ENCODE data around the gene ARL8B.
"Not testable (repeated sequence)": the region's sequence is repeated elsewhere in the genome, so short reads cannot be mapped to it uniquely, and the experiment has no call there.

The ARL8B gene

DNA sequence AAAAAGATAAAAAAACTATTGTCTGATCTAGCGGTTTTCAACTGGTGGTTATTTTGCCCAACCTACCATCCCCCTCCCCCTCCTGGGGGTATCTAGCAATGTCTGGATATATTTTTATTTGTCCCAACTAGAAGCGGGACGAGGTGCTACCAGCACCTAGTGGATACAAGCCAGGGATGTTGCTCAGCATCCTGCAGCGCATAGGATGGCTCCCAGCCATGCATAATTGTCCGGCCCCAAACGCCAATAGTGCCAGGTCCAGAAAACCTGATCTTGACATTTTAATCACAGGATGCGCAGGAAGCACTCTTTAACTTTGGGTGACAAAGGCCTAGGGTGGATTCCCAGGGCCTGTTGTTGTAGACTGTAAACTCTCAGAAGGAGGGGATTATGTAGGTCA is 17.0 kb upstream of the ARL8B start:
- Histone ChIP-seq H3K4me3 (ENCODE audit: low read depth, low read length) (no peak overlapping the region), H3K36me3 (no peaks in the 10 kb centered on the region), H3K9me3 (ENCODE audit: severe bottlenecking) (no peaks in the 10 kb centered on the region), H3K27me3 (ENCODE audit: insufficient read depth, low read depth, severe bottlenecking) (no peaks in the 10 kb centered on the region), H3K27ac (no peak overlapping the region)
- TF ChIP-seq, protein P1, sequence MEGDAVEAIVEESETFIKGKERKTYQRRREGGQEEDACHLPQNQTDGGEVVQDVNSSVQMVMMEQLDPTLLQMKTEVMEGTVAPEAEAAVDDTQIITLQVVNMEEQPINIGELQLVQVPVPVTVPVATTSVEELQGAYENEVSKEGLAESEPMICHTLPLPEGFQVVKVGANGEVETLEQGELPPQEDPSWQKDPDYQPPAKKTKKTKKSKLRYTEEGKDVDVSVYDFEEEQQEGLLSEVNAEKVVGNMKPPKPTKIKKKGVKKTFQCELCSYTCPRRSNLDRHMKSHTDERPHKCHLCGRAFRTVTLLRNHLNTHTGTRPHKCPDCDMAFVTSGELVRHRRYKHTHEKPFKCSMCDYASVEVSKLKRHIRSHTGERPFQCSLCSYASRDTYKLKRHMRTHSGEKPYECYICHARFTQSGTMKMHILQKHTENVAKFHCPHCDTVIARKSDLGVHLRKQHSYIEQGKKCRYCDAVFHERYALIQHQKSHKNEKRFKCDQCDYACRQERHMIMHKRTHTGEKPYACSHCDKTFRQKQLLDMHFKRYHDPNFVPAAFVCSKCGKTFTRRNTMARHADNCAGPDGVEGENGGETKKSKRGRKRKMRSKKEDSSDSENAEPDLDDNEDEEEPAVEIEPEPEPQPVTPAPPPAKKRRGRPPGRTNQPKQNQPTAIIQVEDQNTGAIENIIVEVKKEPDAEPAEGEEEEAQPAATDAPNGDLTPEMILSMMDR (IDR thresholded peaks at IDR 0.05; ENCODE audit: low read depth, low read length), result no peak
- DNase-seq, result no peak

DNA sequence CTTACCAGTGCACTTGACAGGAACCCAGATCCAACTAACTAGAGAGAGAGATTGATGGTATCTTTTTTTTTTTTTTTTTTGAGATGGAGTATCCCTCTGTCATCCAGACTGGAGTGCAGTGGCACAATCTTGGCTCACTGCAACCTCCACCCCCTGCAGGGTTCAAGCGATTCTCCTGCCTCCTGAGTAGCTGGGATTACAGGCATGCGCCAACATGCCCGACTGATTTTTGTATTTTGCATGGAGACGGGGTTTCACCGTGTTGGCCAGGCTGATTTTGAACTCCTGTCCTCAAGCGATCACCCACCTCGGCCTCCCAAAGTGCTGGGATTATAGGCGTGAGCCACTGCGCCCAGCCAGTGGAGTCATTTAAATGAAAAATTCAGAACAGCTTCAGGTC is 15.7 kb upstream of the ARL8B start:
- DNase-seq; H3K27ac ChIP-seq; H3K9me3 ChIP-seq (ENCODE audit: severe bottlenecking): not testable (repeated sequence)

DNA sequence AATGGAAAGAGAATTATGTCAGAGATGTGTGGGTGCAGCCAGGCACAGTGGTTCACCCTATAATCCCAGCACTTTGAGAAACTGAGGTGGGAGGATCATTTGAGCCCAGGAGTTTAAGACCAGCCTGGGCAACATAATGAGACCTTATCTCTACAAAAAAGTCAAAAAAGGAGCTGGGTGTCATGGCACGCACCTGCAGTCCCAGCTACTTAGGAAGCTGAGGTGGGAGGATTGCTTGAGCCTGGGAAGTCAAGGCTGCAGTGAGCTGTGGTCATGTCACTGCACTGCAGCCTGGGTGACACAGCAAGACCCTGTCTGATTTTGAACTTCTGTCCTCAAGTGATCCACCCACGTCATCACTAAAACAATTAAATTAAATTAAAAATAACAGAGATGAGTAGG is 15.2 kb upstream of the ARL8B start:
- H3K4me3 ChIP-seq (ENCODE audit: low read depth, low read length); H3K9me3 ChIP-seq (ENCODE audit: severe bottlenecking); DNase-seq; H3K27ac ChIP-seq; H3K27me3 ChIP-seq (ENCODE audit: insufficient read depth, low read depth, severe bottlenecking); H3K36me3 ChIP-seq: not testable (repeated sequence)

More for the DNA sequence above, 15.7 kb upstream of the ARL8B start:
- not testable (repeated sequence) for H3K36me3 ChIP-seq; H3K27me3 ChIP-seq (ENCODE audit: insufficient read depth, low read depth, severe bottlenecking); H3K4me3 ChIP-seq (ENCODE audit: low read depth, low read length)

DNA sequence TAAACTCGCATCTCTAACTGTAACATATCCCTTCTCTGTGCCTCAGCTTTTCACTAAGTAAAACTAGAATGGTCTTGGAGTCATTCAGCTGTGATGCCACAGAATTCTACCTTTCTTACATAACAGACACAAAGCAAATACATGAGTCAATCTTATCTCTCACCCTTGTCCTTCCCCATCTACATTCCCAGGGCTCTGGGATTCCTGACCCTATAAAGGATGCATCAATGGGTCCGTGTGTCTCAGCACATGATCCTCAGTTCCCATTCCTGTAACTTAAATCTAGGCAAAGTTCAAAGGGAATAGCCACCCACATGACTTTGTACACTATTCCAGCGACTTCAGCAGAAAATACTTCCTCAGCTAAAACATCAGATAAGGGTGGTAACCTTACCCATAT is 11.8 kb upstream of the ARL8B start:
- Histone ChIP-seq H3K4me3 (ENCODE audit: low read depth, low read length) (no peak overlapping the region), H3K36me3 (no peaks in the 10 kb centered on the region), H3K27ac (no peak overlapping the region), H3K9me3 (ENCODE audit: severe bottlenecking) (no peaks in the 10 kb centered on the region), H3K27me3 (ENCODE audit: insufficient read depth, low read depth, severe bottlenecking) (no peaks in the 10 kb centered on the region)
- TF ChIP-seq, protein P1 (IDR thresholded peaks at IDR 0.05; ENCODE audit: low read depth, low read length), result no peak
- DNase-seq, result no peak

DNA sequence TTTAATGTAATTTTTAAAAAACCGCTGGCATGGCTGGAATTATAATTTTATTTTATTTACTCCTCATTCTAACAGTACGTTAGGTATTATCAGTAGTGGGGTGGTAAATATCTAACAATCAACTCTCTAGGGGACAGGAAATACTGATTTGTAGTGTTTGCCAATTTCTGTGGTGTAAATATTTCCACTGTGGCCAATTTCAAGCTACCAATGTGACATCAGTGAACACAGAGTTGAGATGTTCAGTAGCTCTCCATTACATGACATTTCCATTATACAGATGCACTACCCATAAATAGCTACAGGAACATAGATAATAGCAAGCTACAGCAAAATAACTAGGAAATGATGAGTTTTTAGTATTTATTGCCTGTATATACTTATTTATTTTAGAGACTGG is 10.0 kb upstream of the ARL8B start:
- TF ChIP-seq, protein P1 (IDR thresholded peaks at IDR 0.05; ENCODE audit: low read depth, low read length), result no peak

DNA sequence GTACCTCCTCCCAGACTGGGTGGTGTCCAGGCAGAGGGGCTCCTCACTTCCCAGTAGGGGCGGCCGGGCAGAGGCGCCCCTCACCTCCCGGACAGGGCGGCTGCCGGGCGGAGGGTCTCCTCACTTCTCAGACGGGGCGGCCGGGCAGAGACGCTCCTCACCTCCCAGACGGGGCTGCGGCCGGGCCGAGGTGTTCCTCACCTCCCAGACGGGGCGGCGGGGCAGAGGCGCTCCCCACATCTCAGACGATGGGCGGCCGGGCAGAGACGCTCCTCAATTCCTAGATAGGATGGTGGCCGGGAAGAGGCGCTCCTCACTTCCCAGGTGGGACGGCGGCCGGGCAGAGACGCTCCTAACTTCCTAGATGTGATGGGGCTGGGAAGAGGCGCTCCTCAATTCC is 8.4 kb upstream of the ARL8B start:
- not testable (repeated sequence) for DNase-seq; H3K27ac ChIP-seq; H3K9me3 ChIP-seq (ENCODE audit: severe bottlenecking); H3K36me3 ChIP-seq; H3K4me3 ChIP-seq (ENCODE audit: low read depth, low read length); H3K27me3 ChIP-seq (ENCODE audit: insufficient read depth, low read depth, severe bottlenecking)

More for the DNA sequence above, 10.0 kb upstream of the ARL8B start:
- Histone ChIP-seq H3K27ac (no peak overlapping the region), H3K36me3 (no peaks in the 10 kb centered on the region), H3K27me3 (ENCODE audit: insufficient read depth, low read depth, severe bottlenecking) (no peaks in the 10 kb centered on the region), H3K4me3 (ENCODE audit: low read depth, low read length) (no peak overlapping the region), H3K9me3 (ENCODE audit: severe bottlenecking) (no peaks in the 10 kb centered on the region)
- no peak for DNase-seq

DNA sequence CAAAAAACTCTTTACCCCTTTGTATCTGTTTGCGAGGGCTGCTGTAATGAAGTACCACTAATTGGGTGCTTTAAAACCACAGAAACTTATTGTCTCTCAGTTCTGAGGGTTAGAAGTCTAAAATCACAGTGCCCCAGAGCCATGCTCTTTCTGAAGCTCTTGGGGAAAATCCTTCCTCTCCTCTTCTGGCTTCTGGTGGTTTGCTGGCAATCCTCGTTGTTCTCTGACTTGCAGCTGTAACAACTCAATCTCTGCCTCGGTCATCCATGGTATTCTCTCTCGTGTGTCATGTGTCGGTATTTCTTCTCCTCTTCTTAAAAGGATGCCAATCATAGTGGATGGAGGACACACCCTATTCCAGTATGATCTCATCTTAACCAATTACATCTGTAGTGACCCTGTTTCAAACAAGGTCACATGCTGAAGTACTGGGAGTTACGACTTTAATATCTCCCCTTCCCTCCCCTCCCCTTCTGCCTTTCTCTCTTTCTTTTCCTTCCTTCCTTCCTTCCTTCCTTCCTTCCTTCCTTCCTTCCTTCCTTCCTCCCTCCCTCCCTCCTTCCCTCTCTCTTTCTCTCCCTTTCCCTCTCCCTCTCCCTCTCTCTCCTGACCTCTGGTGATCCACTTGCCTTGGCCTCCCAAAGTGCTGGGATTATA is 6.5 kb upstream of the ARL8B start:
- Histone ChIP-seq H3K36me3 (no peaks in the 10 kb centered on the region), H3K27me3 (ENCODE audit: insufficient read depth, low read depth, severe bottlenecking) (no peaks in the 10 kb centered on the region), H3K9me3 (ENCODE audit: severe bottlenecking) (no peaks in the 10 kb centered on the region), H3K4me3 (ENCODE audit: low read depth, low read length) (no peak overlapping the region), H3K27ac (no peak overlapping the region)
- no peak for DNase-seq
- TF ChIP-seq, protein P1 (IDR thresholded peaks at IDR 0.05; ENCODE audit: low read depth, low read length), result no peak
